OCI-LY1 (cell line): ENCODE results near the gene FIS1.
"Not testable (repeated sequence)": the region's sequence is repeated elsewhere in the genome, so short reads cannot be mapped to it uniquely, and the experiment has no call there.

Experiments used
- H2AFZ ChIP-seq: fragments of 200-600 bp; sonication (generic), shearing (Covaris generic); 2 replicates; pipeline ENCODE4 v1.6.0; 2014; ENCODE audit warnings: antibody characterized with exemption, mild to moderate bottlenecking, low read length
- H3F3A ChIP-seq: fragments of 200-600 bp; sonication (generic), shearing (Covaris generic); 2 replicates; pipeline ENCODE4 v1.6.0; 2014; ENCODE audit warnings: mild to moderate bottlenecking, antibody characterized with exemption, low read length, moderate library complexity; ENCODE audit not compliant: insufficient read depth
- H3K27ac ChIP-seq: fragments of 200-600 bp; sonication (generic); 2 replicates; pipeline ENCODE4 v1.5.1; 2014; ENCODE audit warnings: low read length, mixed run types, mild to moderate bottlenecking, low read depth; ENCODE audit not compliant: poor library complexity, severe bottlenecking
- H3K27me3 ChIP-seq: fragments of 200-600 bp; sonication (generic); 2 replicates; pipeline ENCODE4 v1.6.0; 2014; ENCODE audit warnings: antibody characterized with exemption, mild to moderate bottlenecking, low read length, moderate library complexity; ENCODE audit not compliant: insufficient read depth
- H3K36me3 ChIP-seq: fragments of 200-600 bp; sonication (generic); 2 replicates; pipeline ENCODE4 v1.6.1; 2014; ENCODE audit warnings: mild to moderate bottlenecking, antibody characterized with exemption, low read length, moderate library complexity, mixed read lengths; ENCODE audit not compliant: insufficient read depth
- H3K4me1 ChIP-seq: fragments of 200-600 bp; sonication (generic); 2 replicates; pipeline ENCODE4 v1.5.1; 2014; ENCODE audit warnings: mild to moderate bottlenecking, low read length, moderate library complexity; ENCODE audit not compliant: insufficient read depth, severe bottlenecking
- H3K4me2 ChIP-seq: fragments of 200-600 bp; sonication (generic), shearing (Covaris generic); 2 replicates; pipeline ENCODE4 v1.6.1; 2014; ENCODE audit warnings: low read length
- H3K4me3 ChIP-seq: fragments of 200-600 bp; sonication (generic); 2 replicates; pipeline ENCODE4 v1.5.1; 2014; ENCODE audit warnings: low read length, low read depth, mild to moderate bottlenecking, mixed read lengths; ENCODE audit not compliant: poor library complexity, severe bottlenecking
- H3K79me2 ChIP-seq: fragments of 200-600 bp; shearing (Covaris generic); 2 replicates; pipeline ENCODE4 v1.6.1; 2016; ENCODE audit warnings: mixed run types, low read length, mixed read lengths; ENCODE audit not compliant: insufficient read depth
- H3K9ac ChIP-seq: fragments of 200-600 bp; sonication (generic), shearing (Covaris generic); 2 replicates; pipeline ENCODE4 v1.6.1; 2014; ENCODE audit warnings: mild to moderate bottlenecking, low read length, mixed read lengths
- H3K9me2 ChIP-seq: fragments of 200-600 bp; sonication (generic), shearing (Covaris generic); 2 replicates; pipeline ENCODE4 v1.6.1; 2014; ENCODE audit warnings: low read depth, mild to moderate bottlenecking, low read length, mixed read lengths
- H3K9me3 ChIP-seq: fragments of 200-600 bp; shearing (Covaris generic); 2 replicates; pipeline ENCODE4 v1.6.1; 2014; ENCODE audit warnings: low read length, mixed read lengths
- H4K20me1 ChIP-seq: fragments of 200-600 bp; sonication (generic), shearing (Covaris generic); 2 replicates; pipeline ENCODE4 v1.6.0; 2016; ENCODE audit warnings: mild to moderate bottlenecking, low read length; ENCODE audit not compliant: insufficient read depth
- CTCF ChIP-seq: fragments of 200-600 bp; sonication (generic), shearing (Covaris generic); IDR thresholded peaks from 2 replicates; pipeline ENCODE4 v1.5.1; 2017; ENCODE audit warnings: mild to moderate bottlenecking, antibody characterized with exemption, low read length, moderate library complexity, mixed read lengths
- EZH2 ChIP-seq: fragments of 200-600 bp; sonication (generic), shearing (Covaris generic); IDR thresholded peaks from 2 replicates; pipeline ENCODE4 v1.8.0; 2017; ENCODE audit warnings: borderline replicate concordance, mixed run types, mild to moderate bottlenecking, antibody characterized with exemption, low read length, moderate library complexity, mixed read lengths

Gene FIS1

GRCh38 chr7:101285171-101285570 lies 40.3 kb upstream of the FIS1 start:
- Histone ChIP-seq H3K9me2 (no peaks in the 10 kb centered on the region), H3K36me3 (no peaks in the 10 kb centered on the region), H3K4me2 (no peak overlapping the region), H3K9ac (no peak overlapping the region), H4K20me1 (no peaks in the 10 kb centered on the region), H3K27me3 (peaks cover 9% of the 10 kb centered on the region; the same call in 1 of the 2 replicates), H3K9me3 (no peaks in the 10 kb centered on the region), H2AFZ (no peak overlapping the region), H3F3A (no peaks in the 10 kb centered on the region), H3K79me2 (no peaks in the 10 kb centered on the region), H3K27ac (no peak overlapping the region), H3K4me3 (no peak overlapping the region), H3K4me1 (peaks cover 7% of the 10 kb centered on the region)
- TF ChIP-seq EZH2, result no peak
- TF ChIP-seq CTCF, result no peak

GRCh38 chr7:101280912-101281311 lies 36.0 kb upstream of the FIS1 start:
- H3K27me3 ChIP-seq, result peaks cover 15% of the 10 kb centered on the region; the same call in 1 of the 2 replicates
- not testable (repeated sequence) for H3K4me3 ChIP-seq, H3K9me3 ChIP-seq

GRCh38 chr7:101278461-101279292 lies 33.8 kb upstream of the FIS1 start:
- no peak overlapping the region for H3K9ac ChIP-seq

More at GRCh38 chr7:101280912-101281311, 36.0 kb upstream of the FIS1 start:
- not testable (repeated sequence) for H3K9me2 ChIP-seq, H3K4me2 ChIP-seq, H3F3A ChIP-seq, H3K9ac ChIP-seq, H3K36me3 ChIP-seq, H2AFZ ChIP-seq, H3K4me1 ChIP-seq, H3K27ac ChIP-seq, H4K20me1 ChIP-seq, H3K79me2 ChIP-seq

More at GRCh38 chr7:101278461-101279292, 33.8 kb upstream of the FIS1 start:
- H3K27me3 ChIP-seq, result peaks cover 15% of the 10 kb centered on the region; the same call in 1 of the 2 replicates
- H3K9me3 ChIP-seq, result no peaks in the 10 kb centered on the region
- H3K4me1 ChIP-seq, result peaks cover 4% of the 10 kb centered on the region
- H3K79me2 ChIP-seq, result no peaks in the 10 kb centered on the region
- no peaks in the 10 kb centered on the region for H4K20me1 ChIP-seq
- no peaks in the 10 kb centered on the region for H3F3A ChIP-seq
- H3K36me3 ChIP-seq, result no peaks in the 10 kb centered on the region
- no peak overlapping the region for H3K27ac ChIP-seq
- H3K4me2 ChIP-seq, result no peak overlapping the region
- H2AFZ ChIP-seq, result no peak overlapping the region
- H3K4me3 ChIP-seq, result no peak overlapping the region
- TF ChIP-seq EZH2, result no peak
- no peak for TF ChIP-seq CTCF
- H3K9me2 ChIP-seq, result no peaks in the 10 kb centered on the region
